Neuronal stem cell (in vitro differentiated cells): ENCODE data around the gene TGFBR3L.

Experiments
- DNase-seq: peaks from one replicate; pipeline ENCODE4 v3.0.0-alpha.2; 2013; ENCODE audit warnings: low spot score
- H2AFZ ChIP-seq: one replicate; pipeline ENCODE4 v1.6.1; 2013; ENCODE audit warnings: mild to moderate bottlenecking, low read length, inconsistent platforms
- H2AK5ac ChIP-seq: 2 replicates; pipeline ENCODE4 v1.6.1; 2013; ENCODE audit warnings: low read depth, mild to moderate bottlenecking, inconsistent platforms, low read length, moderate library complexity, mixed read lengths
- H2BK120ac ChIP-seq: 2 replicates; pipeline ENCODE4 v1.6.1; 2013; ENCODE audit warnings: low read depth, mild to moderate bottlenecking, inconsistent platforms, low read length, moderate library complexity, mixed read lengths
- H2BK12ac ChIP-seq: one replicate; pipeline ENCODE4 v1.6.1; 2013; ENCODE audit warnings: low read length, inconsistent platforms
- H2BK15ac ChIP-seq: 2 replicates; pipeline ENCODE4 v1.6.1; 2013; ENCODE audit warnings: mild to moderate bottlenecking, low read length, inconsistent platforms, mixed read lengths
- H2BK5ac ChIP-seq: one replicate; pipeline ENCODE4 v1.6.1; 2013; ENCODE audit warnings: inconsistent platforms, mild to moderate bottlenecking, low read length, moderate library complexity
- H3K14ac ChIP-seq: one replicate; pipeline ENCODE4 v1.6.1; 2013; ENCODE audit warnings: low read length, inconsistent platforms
- H3K18ac ChIP-seq: 2 replicates; pipeline ENCODE4 v1.6.1; 2013; ENCODE audit warnings: low read length, inconsistent platforms
- H3K23ac ChIP-seq: 2 replicates; pipeline ENCODE4 v1.6.1; 2013; ENCODE audit warnings: low read depth, mild to moderate bottlenecking, mixed read lengths, low read length, inconsistent platforms; ENCODE audit not compliant: poor library complexity
- H3K27ac ChIP-seq: replicated peaks from 3 replicates; pipeline ENCODE4 v1.5.1; 2013; ENCODE audit warnings: low read length, inconsistent platforms
- H3K27me3 ChIP-seq, 3 experiments: 2 replicates each; pipeline ENCODE4 v1.6.1; 2013; ENCODE audit warnings: low read length in 3 of 3, mild to moderate bottlenecking in 2 of 3, inconsistent platforms in 1 of 3, low read depth in 1 of 3, mixed read lengths in 1 of 3, moderate library complexity in 1 of 3; ENCODE audit not compliant: control insufficient read depth in 3 of 3, insufficient read depth in 3 of 3
- H3K36me3 ChIP-seq, 2 donors: replicated peaks in 1 of 2; 2 replicates each; pipeline ENCODE4 v1.6.1; 2013; ENCODE audit warnings: low read length in 2 of 2; ENCODE audit not compliant: control insufficient read depth in 2 of 2, insufficient read depth in 2 of 2
- H3K4ac ChIP-seq: 2 replicates; pipeline ENCODE4 v1.6.1; 2013; ENCODE audit warnings: inconsistent platforms, mild to moderate bottlenecking, low read length, moderate library complexity
- H3K4me1 ChIP-seq, 2 donors: 1 replicate in 1 of 2; 2 replicates in 1 of 2; pipeline ENCODE4 v1.6.1; 2013; ENCODE audit warnings: low read length in 2 of 2, low read depth in 1 of 2; ENCODE audit not compliant: control insufficient read depth in 2 of 2, insufficient read depth in 1 of 2
- H3K4me2 ChIP-seq: one replicate; pipeline ENCODE4 v1.6.1; 2013; ENCODE audit warnings: mild to moderate bottlenecking, low read length, inconsistent platforms; ENCODE audit not compliant: insufficient read depth, poor library complexity, severe bottlenecking
- H3K4me3 ChIP-seq, 2 donors: 2 replicates each; pipeline ENCODE4 v1.5.1; 2013; ENCODE audit warnings: low read length in 2 of 2, mild to moderate bottlenecking in 2 of 2, inconsistent platforms in 1 of 2, moderate library complexity in 1 of 2
- H3K79me1 ChIP-seq: one replicate; pipeline ENCODE4 v1.6.1; 2013; ENCODE audit warnings: low read depth, mild to moderate bottlenecking, inconsistent platforms, low read length, moderate library complexity
- H3K9ac ChIP-seq: one replicate; pipeline ENCODE4 v1.6.1; 2013; ENCODE audit warnings: mild to moderate bottlenecking, low read depth, low read length, inconsistent platforms; ENCODE audit not compliant: poor library complexity
- H3K9me3 ChIP-seq, 2 donors: replicated peaks in 1 of 2; 2 replicates each; pipeline versions ENCODE3 to v1.6.1; 2013; ENCODE audit warnings: low read length in 2 of 2, mild to moderate bottlenecking in 2 of 2, inconsistent platforms in 1 of 2, low read depth in 1 of 2, mixed read lengths in 1 of 2, moderate library complexity in 1 of 2; ENCODE audit not compliant: control insufficient read depth in 2 of 2, insufficient read depth in 1 of 2
- H4K8ac ChIP-seq: one replicate; pipeline ENCODE4 v1.6.1; 2013; ENCODE audit warnings: low read depth, mild to moderate bottlenecking, inconsistent platforms, low read length, moderate library complexity
- H4K91ac ChIP-seq: one replicate; pipeline ENCODE4 v1.6.1; 2013; ENCODE audit warnings: low read length, low read depth, mild to moderate bottlenecking, inconsistent platforms; ENCODE audit not compliant: poor library complexity
- WGBS, 2 donors: extraction: QIAGEN DNeasy Blood & Tissue Kit; methylation state at CpG; one replicate each; pipeline ENCODE4 v1.1.7; 2013; ENCODE audit warnings: missing lambda C conversion rate in 2 of 2, mixed read lengths in 1 of 2; ENCODE audit not compliant: insufficient read length in 2 of 2, insufficient replicate concordance in 1 of 2; ENCODE audit errors: extremely low coverage in 2 of 2; 5-methylcytosine and 5-hydroxymethylcytosine counted together

TGFBR3L gene

DNA sequence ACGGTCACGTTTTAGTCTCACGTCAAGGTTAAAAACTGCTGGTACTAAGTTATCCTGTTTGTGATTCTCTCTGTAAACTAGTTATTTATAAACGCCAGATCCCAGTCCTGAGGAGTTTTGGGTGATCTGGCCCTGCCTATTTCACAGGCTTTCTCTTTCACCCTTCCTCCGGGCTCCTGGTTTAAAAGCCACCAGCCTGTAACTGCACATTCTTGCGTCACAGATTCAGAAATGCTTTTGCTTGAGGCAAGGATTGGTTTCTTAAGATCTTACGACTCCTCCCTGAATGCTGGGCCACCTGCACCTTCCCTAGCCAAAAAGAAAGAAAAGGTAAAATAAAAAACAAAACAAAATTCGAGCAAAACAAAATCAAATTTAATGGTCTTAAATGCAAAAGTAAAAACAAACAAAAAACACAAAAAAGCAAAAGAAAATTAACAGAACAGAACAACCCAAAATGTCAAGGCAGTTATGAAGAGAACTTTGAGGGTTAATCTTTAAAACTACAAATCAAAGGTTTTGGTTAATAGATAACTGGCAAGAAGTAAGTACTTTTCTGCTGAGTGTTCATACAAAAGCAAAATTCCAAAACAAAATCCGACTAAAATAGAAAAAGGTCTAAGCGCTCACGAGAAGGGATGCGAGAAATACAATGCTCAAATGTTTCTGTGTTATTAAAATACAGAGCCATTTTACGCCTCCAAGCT, 47.4 kb downstream of the TGFBR3L start:
- no peaks in the 10 kb centered on the region for H3K4me1 ChIP-seq
- no CpG with 5 or more reads among the region's 13 CpGs for WGBS, 2 donors
- no peak overlapping the region for H3K23ac ChIP-seq
- H2BK5ac ChIP-seq = no peak overlapping the region
- no peak overlapping the region for H2BK12ac ChIP-seq
- no peak overlapping the region for H2BK120ac ChIP-seq
- no peaks in the 10 kb centered on the region for H3K9me3 ChIP-seq
- no peak overlapping the region for H3K4me3 ChIP-seq
- H3K14ac ChIP-seq = no peak overlapping the region
- no peaks in the 10 kb centered on the region for H3K27me3 ChIP-seq
- no peak overlapping the region for H2BK15ac ChIP-seq
- peaks cover 53 to 99% of the 10 kb centered on the region in 2 donors for H3K36me3 ChIP-seq
- peaks cover 3% of the 10 kb centered on the region for H3K79me1 ChIP-seq
- no peak overlapping the region for H3K9ac ChIP-seq
- H3K4me2 ChIP-seq = no peak overlapping the region
- no peak overlapping the region for H3K18ac ChIP-seq
- no peak overlapping the region for H4K91ac ChIP-seq
- H2AK5ac ChIP-seq = no peak overlapping the region
- H3K4ac ChIP-seq = no peak overlapping the region
- no peak overlapping the region for H4K8ac ChIP-seq
- DNase-seq = no peak
- H2AFZ ChIP-seq = no peak overlapping the region
- H3K27ac ChIP-seq = no peak overlapping the region

DNA sequence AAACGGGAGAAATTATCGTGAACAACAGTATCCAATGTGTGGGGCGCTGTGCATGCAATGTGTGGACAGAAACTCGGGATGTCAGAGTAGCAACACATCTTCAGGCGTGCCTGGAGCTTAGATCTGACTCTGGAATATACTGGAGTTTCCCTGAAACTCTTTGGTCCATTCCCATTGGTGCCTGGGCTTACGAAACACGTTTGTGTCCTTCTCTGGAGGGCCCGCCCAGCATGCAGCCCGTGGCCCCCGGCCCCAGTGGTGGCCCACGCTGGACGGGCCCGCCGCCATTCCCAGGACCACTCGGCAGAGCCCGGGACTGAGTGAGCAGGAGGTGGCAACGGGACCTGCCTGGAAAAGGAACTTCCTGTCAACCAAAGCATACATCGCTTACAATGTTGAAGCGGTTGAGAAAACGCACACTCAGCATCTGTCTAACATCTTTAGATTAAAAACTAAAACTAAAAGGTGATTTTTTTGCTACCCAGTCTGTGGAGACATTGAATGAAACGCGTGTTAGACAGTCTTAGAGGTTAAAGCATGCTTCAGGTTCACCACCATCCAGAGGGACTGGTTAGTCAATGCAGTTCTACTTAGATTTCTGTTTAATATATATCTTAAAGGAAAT, 48.1 kb downstream of the TGFBR3L start:
- no peaks in the 10 kb centered on the region for H3K27me3 ChIP-seq
- H3K18ac ChIP-seq = no peak overlapping the region
- H3K36me3 ChIP-seq = peaks cover 59 to 100% of the 10 kb centered on the region in 2 donors
- no peak overlapping the region for H3K4me2 ChIP-seq
- H2AK5ac ChIP-seq = no peak overlapping the region
- peaks cover 3% of the 10 kb centered on the region for H3K79me1 ChIP-seq
- H2BK120ac ChIP-seq = no peak overlapping the region
- WGBS, 2 donors = no CpG with 5 or more reads among the region's 22 CpGs
- no peak overlapping the region for H2BK12ac ChIP-seq
- no peak overlapping the region for H2AFZ ChIP-seq
- no peak overlapping the region for H2BK15ac ChIP-seq
- no peak overlapping the region for H3K23ac ChIP-seq
- H3K9me3 ChIP-seq = no peaks in the 10 kb centered on the region
- no peak overlapping the region for H3K27ac ChIP-seq
- H2BK5ac ChIP-seq = no peak overlapping the region
- no peak for DNase-seq
- no peak overlapping the region for H4K8ac ChIP-seq
- no peak overlapping the region for H4K91ac ChIP-seq
- no peak overlapping the region for H3K4me3 ChIP-seq
- H3K4me1 ChIP-seq = no peaks in the 10 kb centered on the region
- H3K14ac ChIP-seq = no peak overlapping the region
- H3K4ac ChIP-seq = no peak overlapping the region
- no peak overlapping the region for H3K9ac ChIP-seq

DNA sequence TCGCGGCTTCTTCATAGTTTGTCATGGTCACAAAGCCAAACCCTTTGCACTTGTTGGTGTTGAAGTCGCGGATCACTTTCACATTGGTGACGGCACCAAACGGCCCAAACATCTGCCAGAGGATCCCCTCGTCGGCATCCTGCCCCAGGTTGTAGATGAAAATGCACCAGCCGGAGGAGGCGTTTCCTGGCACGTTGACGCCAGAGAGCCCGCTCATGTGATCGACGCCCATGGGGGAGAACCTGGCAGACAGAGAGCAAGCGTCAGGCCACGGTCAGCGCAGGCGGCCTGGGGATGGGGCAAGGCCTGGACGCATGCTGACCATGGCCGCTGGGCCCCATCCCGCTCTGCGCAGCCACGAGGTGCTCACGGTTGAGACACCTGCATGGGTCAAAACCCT, 48.9 kb downstream of the TGFBR3L start:
- Histone ChIP-seq H4K91ac (no peak overlapping the region), H4K8ac (no peak overlapping the region), H3K23ac (no peak overlapping the region), H2BK12ac (no peak overlapping the region), H3K27ac (no peak overlapping the region), H3K27me3 (no peaks in the 10 kb centered on the region), H2AK5ac (no peak overlapping the region), H3K4me1 (no peaks in the 10 kb centered on the region), H3K36me3 (peaks cover 61 to 100% of the 10 kb centered on the region in 2 donors), H2AFZ (no peak overlapping the region), H3K9me3 (no peaks in the 10 kb centered on the region), H2BK15ac (no peak overlapping the region), H3K4ac (no peak overlapping the region), H3K9ac (peak overlapping the region; percentile 47), H3K79me1 (peaks cover 3% of the 10 kb centered on the region), H3K4me3 (no peak overlapping the region), H3K4me2 (no peak overlapping the region), H2BK120ac (no peak overlapping the region), H3K18ac (no peak overlapping the region), H2BK5ac (no peak overlapping the region), H3K14ac (no peak overlapping the region)
- DNase-seq = no peak
- no CpG with 5 or more reads among the region's 25 CpGs for WGBS, 2 donors

DNA sequence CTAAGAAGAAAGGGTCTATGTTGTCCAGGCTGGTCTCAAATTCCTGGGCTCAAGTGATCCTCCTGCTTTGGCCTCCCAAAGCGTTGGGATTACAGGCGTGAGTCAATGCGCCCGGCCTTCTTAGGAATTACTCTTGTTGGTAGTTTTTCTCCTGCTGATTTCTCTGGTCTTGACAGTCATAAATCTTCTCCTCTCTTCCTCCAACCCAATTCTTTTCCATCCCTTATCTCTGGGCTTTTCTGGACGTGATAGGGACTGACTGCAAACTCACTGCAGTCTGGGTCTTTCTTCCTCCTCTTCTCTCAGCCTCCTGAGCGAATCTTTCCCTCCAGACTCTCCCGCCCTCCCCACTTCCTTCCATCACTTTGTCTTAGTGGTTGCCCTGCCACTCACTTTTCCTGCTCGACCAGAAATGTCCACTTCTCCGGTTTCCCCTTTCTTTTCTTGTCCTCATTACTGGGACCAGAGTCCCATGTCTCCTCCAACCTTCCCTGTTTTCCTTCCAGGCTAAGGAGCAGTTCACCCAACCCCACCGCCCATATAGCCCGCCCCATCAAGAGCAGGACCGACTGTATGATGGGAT, 50.7 kb downstream of the TGFBR3L start:
- Histone ChIP-seq H2BK120ac (no peak overlapping the region), H2BK5ac (no peak overlapping the region), H3K4ac (no peak overlapping the region), H4K8ac (no peak overlapping the region), H3K9me3 (no peaks in the 10 kb centered on the region), H2AK5ac (no peak overlapping the region), H3K27me3 (no peaks in the 10 kb centered on the region), H2AFZ (no peak overlapping the region), H3K18ac (no peak overlapping the region), H4K91ac (no peak overlapping the region), H3K23ac (no peak overlapping the region), H3K36me3 (peaks cover 66 to 97% of the 10 kb centered on the region in 2 donors), H2BK15ac (no peak overlapping the region), H3K27ac (no peak overlapping the region), H3K4me2 (no peak overlapping the region), H3K4me1 (no peaks in the 10 kb centered on the region), H3K14ac (no peak overlapping the region), H3K79me1 (peaks cover 3% of the 10 kb centered on the region), H3K9ac (no peak overlapping the region), H2BK12ac (no peak overlapping the region), H3K4me3 (no peak overlapping the region)
- no CpG with 5 or more reads among the region's 12 CpGs for WGBS, 2 donors
- no peak for DNase-seq
